ENCODE data around the gene FADS1.

FADS1 gene

DNA sequence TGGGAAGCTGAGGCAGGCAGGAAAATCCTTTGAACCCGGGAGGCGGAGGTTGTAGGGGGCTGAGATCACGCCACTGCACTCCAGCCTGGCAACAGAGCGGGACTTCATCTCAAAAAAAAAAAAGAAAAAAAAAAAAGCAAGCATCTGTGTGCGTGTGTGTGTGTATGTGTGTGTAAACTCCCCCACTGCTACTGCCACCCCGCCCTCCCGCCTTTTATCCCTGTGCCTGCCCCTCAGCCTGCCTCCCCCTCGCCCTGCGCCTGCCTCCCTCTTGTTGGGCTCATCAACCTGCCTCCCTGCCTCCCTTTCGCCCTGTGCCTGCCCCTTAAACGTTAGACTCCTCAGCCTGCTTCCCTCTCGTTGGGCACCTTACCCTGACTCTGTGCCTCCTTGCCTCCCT lies 42.4 kb downstream of the FADS1 start:
- DNase-seq: no peak

DNA sequence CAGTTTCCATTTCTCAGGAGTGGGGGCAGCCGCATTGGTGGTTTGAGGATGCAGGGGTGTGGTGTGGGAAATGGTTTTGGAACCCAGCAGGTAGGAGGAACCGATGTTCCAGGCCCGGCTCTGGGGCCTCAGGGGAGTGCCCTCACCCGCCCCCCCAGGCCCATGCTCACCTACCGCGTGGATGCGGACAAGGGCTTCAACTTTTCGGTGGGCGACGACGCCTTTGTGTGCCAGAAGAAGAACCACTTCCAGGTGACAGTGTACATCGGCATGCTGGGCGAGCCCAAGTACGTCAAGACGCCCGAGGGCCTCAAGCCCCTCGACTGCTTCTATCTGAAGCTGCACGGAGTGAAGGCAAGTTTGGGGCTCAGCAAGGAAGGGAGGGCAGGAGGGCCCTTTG lies 43.0 kb downstream of the FADS1 start:
- DNase-seq: no peak

DNA sequence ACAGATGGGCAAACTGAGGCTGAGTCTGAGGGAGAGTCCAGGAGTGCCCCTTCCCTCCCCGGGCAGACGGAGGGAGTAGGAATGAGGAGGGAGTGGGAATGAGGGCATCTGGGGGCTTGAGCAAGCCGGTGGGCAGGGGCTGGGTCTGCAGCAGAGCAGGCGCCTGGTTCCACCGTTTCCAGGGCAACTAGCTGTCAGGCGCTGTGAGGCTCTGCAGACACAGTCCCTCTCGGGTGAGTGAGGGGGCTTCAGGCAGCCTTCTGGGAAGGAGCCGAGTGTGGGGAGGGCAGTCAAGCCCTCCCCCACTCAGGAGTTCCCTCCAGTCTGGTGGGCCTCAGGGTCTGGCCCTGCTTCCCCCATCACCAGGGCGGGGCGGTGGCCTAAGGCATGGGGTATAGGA lies 43.4 kb downstream of the FADS1 start:
- no peak for DNase-seq

DNA sequence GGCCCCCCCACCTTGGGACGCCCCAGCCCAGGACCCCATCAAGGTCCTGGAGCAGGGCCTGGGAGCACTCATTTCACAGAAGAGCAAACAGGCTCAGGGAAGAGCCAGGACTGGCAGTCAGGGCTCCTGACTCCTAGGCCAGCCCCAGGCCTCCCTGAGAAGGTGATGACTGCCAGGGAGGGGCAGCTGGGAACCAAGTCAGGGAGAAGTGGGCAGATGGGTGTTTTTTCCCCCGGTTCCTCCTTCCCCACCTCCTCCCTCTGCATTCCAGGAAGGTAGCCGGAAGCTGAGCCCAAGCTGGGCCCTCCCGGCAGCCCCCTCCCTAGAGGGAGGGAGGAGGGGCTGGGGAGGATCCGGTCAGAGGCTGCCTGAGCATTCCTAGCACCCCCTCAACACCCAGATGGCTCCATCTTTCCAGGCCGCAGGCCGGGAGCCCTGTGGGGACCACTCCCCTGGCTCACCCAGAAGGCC lies 44.8 kb downstream of the FADS1 start:
- no peak for DNase-seq

DNA sequence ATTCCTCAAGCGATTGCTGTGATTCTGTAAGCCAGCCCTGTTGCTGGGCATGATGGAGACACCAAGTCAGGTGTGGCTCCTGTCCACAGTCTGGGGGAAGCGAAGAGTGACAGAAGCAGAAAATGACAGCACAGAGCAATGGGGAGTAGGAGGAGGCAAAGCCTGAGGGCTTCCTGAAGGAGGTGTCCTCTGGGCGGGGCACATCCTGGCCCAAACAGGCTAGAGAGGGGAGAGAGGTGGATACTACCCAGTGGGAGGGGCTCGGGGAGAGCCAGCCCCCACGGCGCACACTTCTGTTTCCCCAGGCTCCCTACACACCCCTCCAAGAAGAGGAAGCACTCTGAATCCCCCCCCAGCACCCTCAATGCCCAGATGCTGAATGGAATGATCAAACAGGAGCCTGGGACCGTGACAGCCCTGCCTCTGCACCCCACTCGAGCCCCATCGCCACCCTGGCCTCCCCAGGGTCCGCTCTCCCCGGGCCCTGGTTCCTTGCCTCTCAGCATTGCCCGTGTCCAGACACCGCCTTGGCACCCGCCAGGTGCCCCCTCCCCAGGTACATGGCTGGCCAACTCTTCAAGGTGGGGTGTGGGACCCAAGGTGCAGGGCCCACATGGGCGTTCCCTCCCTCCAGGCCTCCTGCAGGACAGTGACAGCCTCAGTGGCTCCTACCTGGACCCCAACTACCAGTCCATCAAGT lies 45.5 kb downstream of the FADS1 start:
- DNase-seq: no peak

DNA sequence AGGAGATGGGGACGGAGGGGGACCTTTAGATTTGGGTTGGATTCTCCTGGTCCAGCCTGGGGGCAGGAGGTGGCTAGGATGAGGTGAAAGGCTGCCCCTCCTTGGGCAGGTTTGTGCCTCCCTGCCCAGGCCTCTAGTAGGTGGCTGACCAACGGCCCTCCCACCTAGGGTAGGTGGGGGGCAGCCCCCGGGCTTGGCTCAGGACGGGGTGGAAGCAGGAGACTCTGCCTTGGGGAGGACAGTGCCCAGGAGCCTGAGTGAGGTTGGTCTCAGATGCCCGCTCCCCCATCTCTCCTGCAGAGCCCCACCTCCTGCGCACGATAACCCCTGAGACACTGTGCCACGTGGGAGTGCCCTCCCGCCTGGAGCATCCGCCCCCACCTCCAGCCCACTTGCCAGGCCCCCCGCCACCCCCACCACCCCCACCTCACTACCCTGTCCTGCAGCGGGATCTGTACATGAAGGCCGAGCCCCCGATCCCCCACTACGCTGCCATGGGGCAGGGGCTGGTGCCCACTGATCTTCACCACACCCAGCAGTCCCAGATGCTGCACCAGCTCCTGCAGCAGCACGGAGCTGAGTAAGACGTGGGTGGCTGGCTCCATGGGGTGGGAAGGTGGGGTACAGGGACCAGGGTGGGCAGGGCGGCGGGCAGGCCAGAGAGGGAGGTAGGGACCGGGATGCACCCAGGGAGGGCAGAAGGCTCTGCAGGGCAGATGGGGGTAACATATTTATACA lies 46.7 kb downstream of the FADS1 start:
- no peak for DNase-seq

DNA sequence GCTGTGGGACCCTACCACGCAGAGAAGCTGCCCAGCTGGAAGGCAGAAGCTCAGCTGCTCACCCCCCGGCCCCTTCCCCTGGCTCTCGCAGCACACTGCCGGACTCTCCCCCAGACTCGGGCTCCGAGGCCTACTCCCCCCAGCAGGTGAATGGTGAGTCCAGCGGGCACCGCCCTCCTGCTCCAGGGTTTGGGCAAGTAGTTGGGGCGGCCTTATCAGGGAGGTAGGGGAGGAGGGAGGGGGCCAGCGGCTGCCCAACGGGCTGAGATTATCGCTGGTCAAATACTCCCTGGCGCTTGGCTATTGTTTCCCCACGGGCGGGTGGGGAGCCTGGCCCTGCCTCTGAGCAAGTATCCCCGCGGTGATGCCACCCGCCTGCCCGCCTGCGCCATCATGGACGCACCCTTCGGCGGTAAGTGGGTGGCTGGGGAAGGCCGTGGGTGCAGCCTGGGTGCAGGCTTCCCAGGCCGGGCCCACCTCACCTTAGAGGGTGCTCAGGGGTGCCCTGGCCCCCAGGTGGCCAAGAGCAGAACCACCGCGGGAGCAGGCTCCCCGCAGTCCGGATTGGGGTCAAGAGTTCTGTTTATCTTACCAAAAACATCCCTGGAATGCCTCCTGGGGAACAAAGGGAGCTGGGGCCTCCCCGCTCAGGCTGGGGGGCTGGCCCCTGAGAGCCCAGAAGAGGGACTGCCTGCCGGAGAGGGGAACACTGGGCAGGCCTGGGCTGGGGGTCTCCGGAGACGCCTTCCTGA lies 47.5 kb downstream of the FADS1 start:
- no peak for DNase-seq

DNA sequence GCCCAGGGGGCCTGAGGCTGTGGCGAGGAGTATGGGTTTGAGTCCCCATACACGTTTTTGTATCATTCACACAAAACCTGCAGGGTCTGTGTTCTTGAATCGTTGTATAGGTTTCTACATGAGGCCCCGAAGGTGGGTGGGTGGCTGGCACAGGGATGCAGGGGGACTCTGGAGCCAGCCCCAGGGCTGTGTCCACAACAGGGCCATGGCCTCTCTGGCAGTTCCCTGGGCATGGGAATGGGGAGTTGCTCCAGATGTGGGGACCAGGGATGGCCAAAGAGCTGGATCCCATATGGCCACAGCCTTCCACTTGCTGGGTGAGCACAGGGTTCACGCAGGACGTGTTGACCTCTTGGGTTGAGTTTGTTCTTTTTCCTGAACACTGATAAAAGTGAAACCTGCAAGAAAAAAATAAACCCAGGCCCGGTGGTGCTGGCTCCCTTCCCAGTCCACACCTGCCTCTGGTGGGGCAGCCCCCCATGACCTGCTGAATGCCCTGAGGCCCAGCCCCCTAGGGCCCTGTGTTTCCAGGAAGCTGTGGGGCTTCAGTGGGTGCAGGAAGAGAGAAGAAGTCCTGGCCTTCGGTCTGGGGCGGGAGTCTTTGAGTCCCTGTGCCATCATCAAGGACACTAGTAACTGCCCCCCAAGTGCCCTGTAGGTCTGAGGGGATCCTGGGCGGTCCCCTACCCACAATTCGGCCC lies 48.3 kb downstream of the FADS1 start:
- no peak for DNase-seq

DNA sequence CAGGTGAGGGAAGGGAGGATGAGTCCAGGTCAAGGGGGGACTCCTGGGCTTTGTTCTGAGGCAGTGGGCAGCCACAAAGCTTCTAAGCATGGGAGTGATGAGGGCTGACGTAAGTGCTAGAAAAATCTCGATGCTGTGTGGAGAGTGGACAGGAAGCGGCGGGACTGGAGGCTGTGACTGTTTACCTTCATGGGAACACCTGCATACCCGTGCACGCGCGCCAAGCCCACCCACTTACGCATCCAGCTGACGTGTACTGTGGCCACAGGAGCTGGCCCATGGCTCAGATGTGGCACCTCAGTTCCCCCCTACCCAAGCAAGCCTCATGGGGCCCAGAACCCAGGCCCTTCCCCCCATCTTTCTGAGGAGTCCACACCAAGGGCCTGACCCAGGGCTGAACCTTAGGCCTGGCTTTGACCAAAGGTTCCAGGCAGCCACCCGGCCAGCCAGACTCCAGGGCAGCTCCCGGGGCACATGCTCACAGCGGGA lies 50.4 kb downstream of the FADS1 start:
- no peak for DNase-seq

DNA sequence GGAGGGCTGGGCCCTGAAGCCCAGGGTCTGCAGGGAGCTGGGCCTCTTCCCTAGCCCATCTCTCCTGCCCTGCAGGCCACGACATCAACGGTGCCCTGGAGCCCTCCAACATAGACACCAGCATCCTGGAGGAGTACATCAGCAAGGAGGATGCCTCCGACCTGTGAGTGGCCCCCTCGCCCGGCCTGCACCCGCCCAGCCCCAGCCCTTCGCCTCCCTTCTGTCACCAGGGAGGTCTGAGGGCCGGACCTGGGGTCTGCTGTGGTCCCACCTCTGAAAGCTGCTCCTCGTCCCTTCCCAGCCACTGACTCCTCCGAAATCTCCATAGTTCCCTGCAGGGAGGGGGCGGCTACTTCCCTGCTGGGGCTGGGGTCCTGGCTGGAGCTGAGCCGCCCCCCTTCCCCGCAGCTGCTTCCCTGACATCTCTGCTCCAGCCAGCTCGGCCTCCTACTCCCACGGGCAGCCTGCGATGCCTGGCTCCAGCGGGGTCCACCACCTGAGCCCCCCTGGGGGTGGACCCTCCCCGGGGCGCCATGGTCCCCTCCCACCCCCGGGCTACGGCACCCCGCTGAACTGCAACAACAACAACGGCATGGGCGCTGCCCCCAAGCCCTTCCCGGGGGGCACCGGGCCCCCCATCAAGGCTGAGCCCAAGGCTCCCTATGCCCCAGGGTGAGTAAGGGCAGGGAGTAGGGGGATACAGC lies 51.1 kb downstream of the FADS1 start:
- no peak for DNase-seq

DNA sequence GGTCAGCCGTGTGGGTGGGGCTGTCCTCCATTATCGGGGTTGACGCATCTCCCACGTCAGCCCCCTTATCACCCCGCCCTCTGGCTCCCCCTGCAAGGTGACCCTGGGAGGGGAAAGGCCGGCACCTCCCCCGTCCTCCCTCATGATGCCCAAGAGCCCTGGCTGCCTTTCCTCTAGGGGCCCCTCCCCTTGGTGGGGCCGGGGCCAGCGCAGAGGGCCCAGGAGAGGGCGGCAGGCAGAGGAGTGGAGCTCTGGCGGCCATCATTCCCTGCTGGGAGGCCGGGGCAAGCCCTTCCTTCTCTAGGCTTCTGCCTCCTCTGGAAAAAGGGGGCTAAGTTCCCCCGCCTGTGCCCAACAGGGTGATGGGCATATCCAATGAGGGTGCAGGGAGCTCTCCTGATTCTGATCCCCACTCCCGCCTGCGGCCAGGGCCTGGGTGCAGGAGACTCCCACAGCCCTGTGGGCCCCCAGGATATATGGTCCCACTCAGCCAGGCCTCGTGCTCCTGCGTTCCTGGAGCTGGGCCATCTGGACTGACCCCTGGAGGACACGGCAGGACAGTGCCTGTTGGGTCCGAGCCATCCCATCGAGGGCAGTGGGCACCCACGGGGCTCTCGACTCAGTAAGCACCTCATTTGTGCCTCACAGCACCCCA lies 52.1 kb downstream of the FADS1 start:
- DNase-seq: no peak

DNA sequence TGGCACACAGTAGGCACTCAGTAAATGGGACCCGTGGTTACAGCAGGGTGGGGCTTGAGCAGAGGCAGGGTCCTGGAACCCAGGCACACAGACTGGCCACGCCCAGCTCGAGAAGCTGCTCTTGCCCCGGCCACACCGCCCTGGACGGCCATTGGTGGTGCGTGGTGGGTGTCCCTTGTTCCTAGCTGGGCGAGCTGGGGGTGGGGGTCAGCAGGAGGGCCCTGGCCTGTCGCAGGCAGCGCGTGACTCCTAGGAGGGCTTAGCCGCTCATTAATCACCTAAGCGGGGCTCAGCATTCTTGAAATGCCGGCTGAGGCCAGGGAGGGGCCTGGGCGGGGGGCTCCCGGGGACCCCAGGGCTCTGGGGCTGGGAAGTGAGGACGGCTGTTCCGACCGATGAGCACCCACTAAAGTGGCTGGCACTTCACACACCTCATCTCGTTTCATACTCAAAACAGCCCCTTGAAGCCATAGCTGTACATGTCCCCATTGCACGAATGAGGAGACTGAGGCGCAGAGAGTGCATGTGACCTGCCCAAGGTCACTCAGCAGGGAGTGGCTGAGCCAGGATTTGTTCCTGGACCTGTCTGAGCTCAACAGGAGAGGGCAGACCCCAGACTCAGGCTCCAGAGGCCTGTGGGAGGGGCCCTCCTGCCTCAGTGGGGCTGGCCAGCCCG lies 52.7 kb downstream of the FADS1 start:
- DNase-seq: no peak

DNA sequence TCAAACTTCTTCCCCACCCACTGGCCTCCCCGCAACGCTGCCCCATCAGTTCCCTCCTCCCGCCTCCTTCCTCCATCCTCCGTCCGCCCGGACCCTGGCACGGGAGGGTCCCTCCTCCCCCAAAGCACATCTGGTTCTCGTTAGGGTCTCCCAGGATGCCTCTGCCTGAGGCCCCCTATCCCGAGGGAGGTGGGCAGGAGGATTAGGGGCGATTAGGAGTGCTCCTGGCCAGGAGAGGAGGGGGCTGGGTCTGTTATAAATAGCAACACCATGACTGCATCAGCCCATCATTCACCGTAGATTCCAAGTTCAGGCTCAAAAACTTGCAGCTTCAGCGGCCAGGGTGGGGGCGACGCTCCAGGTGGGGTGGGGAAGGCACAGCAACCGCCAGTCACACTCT lies 54.0 kb downstream of the FADS1 start:
- DNase-seq: no peak

DNA sequence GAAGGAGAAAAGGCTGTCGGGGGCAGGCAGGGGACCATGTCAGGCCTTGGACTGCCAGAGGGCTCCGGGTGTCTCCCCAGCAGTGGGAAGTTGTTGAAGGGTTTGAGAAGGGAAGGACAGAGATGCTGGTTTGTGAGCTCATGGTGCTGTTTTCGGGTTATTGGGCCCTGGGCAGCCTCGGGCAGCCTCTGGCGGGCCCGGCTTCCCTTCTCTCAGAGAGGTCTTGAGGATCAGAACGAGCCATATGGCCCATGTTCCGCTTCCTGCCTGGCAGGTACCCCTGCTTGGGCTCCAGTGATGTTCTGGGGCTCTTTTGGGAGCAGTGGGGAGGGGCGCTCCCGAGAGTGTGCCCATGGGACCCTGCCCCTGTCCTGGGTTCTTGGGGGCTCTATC lies 54.6 kb downstream of the FADS1 start:
- DNase-seq: no peak

DNA sequence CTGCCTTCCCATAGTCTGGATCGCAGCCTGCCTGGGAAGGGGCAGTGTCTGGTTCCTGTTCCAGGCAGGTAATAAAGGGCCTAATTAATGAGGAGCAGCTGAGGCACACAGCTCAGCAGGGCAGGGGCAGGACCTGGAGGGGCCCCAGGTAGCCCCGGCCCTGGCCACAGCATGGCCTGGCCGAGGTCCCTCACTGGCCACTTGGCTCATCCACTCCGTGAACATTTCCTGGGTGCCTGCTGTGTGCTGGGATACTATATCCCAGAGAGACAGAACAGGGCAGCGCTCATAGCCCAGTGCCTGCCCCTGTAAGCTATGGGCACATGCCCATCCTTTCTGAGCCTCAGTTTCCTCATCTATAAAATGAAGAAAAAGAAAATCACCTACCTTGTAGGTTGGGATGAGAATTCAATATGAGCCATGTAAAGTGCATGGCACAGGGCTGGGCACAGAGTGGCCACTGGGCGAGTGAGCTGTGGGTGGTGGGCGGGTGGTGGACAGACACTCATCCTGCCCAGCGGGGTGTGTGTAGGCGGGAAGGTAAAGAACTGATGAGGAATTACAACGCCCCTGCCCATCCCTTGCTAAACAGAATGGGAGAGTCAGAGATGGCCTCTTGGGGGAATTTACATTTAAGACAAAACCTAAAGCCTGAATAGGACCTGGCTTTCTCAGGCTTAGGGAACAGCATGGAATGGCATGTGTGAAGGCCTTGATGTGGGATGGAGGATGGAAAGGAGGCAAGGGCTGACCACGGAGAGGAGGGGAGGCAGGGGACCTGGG lies 55.2 kb downstream of the FADS1 start:
- no peak for DNase-seq

DNA sequence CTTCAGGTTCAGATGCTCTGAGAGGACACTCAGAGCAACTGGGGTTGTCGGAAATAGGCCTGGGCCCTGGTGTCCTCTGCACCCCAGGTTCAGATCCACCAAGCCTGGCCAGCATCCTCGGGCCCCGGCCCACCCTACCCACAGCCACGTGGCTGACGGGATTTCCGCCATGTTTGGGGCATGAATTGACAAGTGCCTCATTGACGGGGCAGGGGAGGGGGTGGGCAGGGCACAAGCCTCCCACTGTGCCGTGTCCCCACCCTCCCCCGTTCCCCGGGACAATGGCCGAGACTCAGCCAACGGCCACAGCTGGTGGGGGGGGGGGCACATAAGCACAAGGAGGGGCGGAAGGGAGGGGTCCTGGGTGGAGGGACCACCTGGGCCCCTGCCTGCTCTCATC lies 55.9 kb downstream of the FADS1 start:
- DNase-seq: no peak

DNA sequence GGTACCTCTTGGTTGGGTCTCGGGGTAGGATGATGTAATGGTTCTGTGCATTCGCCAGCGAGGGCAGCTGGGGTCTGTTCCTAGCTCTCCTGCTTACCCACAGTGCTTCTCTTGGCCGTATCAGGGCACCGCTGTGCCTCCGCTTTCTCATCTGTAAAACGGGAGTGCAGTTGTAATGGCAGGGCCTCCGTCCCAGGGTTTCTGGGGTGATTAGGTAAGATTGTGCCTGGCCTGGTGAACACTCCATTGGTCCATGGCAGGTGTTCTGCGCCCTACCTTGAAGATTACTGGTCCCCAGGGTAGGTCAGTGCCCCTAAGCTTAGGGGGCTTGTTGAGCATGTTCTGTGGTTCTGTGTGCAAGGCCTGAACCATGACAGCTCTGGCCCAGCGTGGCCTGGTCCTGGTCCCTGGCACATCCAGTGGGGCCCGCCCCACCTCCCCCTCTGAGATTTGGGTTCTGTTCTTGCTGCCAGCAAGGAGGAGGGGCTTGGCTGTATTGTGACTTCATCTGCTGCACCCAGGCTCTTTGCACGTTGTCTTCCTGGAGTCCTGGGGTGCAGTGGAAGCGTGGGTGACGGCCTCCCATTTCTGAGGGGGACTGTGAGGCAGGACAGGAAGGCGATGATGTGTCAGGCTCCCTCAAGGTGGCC lies 59.5 kb downstream of the FADS1 start:
- no peak for DNase-seq

DNA sequence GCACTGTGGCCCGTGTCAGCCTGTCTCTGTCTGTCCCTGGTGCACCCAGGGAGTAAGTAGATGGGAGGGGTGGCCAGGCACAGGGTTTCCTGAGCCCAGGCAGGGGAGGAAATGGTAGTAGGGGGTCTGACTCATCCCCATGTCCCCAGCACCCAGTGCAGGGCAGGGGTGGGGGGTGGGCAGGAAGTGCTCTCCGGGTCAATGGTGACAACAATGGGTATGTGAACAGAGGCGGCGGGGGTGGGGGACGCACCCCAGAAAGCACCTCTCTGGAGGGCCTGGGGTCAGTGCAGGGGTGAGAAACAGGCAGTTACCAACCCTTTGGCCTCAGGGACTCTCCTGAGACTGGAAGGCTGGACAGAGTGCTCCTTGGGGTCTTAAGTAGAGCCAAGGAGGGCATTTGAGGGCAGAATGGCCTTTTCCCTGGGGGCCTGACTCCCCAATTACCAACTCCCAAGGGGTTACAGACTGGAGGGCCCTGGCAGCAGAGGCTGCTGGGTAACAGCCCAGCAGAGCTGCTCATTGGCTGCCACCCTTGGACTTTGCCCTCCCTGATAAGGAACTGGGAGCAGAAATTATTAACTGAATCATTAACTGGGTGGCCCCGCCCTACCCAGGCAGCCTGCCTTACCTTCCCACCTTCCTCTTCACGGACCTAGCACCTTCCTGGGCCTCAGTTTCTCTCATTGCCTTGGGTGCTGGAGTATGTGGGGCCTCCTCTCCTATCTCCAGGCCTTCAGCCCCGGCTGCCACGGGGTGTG lies 60.2 kb downstream of the FADS1 start:
- DNase-seq: peak; percentile 92

DNA sequence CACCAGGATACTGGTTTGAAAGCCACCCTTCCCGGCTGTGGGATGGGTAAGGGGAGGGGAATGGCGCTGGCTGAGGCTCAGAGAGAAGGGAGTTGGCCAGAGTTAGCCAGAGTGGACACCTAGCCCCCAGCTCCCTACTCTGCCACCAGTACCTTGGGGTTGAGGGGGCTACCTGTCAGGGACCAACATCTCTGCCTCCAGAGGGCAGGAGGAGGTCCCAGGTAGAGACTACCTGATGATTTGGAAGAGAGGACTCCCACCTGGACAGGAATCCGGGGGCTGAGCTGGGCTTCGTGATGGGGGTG lies 60.7 kb downstream of the FADS1 start:
- DNase-seq: no peak

All from NK-92 treated with Interleukin-12 subunit alpha and Interleukin-12 subunit beta, amount 100 ng/mL, for 24 hours (cell line).